HG03064 (cell line): ENCODE results near the gene CROCC2.

Experiments
- ATAC-seq: cut with Tn5 transposase; IDR thresholded peaks from one replicate; pipeline ENCODE4 v1.9.1; 2021; ENCODE audit warnings: low read depth; ENCODE audit not compliant: unreplicated experiment

Gene CROCC2

DNA sequence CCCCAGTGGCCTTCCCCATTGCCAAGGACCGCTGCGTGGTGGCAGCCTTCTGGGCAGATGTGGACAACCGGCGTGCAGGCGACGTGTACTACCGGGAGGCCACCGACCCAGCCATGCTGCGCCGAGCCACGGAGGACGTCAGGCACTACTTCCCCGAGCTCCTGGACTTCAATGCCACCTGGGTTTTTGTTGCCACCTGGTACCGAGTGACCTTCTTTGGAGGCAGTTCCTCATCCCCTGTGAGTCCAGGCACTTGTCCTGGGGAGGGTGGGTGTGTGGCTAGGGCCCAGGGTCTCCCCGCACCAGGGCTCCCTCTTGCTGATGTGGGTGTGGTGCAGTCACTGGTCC, 124.2 kb downstream of the CROCC2 start:
- no peak for ATAC-seq

GRCh38 chr2:241030883-241031282, 124.7 kb downstream of the CROCC2 start:
- ATAC-seq, result no peak

DNA sequence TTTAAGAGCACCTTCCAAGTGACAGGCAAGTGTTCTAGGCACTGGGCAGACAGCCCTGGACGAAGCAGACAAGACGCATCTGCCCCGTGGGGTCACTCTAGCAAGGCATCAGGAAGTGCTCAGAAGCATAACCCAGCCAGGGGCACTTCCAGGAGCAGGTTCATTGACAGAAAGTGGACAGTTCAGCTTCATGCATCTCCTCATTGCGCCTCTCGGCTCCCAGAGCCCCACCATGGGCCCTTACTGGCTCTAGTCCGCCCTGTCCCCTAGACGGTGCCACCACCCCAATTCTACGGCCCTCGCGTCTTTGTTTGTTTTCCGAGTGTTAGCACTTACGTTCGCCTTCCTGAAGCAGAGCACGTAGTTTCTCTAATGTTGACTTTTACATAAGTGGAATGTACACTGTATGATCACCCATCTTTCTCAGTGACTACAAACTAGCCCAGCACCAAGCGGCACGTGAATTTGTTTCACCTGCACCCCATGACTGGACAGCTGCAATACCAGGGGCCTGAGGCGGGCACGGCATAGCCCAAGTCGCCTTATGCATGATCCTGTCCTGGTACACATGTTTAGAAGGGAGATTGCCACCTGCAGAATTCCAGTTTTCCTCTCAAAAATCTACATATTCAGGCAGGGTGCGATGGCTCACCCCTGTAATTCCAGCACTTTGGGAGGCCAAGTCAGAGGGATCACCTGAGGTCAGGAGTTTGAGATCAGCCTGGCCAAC, 125.5 kb downstream of the CROCC2 start:
- no peak for ATAC-seq

DNA sequence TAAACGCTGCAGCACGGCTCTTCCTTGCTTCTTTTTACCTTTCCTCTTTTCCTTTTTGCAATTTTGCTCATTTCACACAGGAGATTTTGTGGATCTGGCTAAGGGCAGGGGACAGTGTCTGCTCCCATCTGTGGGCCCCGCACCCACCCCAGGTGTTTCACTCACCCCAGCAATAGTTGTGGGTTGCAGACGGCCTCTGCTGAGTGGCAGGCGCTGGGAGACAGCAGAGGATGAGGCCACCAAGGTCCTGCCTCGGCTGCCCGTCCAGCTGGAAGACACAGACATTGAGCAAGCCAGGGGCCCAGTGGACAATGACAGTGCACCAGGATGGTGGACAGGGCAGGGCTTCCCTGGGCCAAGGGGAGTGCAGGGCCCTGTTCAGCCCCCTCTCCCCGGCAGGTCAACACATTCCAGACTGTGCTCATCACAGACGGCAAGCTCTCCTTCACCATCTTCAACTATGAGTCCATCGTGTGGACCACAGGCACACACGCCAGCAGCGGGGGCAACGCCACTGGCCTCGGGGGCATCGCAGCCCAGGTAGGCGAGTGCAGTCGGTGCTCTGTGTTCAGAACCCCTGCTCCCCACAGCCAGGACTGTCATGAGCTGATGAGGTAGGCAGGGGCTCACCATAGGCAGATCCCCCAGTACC, 127.3 kb downstream of the CROCC2 start:
- no peak for ATAC-seq

GRCh38 chr2:241033994-241034393, 127.9 kb downstream of the CROCC2 start:
- no peak for ATAC-seq

DNA sequence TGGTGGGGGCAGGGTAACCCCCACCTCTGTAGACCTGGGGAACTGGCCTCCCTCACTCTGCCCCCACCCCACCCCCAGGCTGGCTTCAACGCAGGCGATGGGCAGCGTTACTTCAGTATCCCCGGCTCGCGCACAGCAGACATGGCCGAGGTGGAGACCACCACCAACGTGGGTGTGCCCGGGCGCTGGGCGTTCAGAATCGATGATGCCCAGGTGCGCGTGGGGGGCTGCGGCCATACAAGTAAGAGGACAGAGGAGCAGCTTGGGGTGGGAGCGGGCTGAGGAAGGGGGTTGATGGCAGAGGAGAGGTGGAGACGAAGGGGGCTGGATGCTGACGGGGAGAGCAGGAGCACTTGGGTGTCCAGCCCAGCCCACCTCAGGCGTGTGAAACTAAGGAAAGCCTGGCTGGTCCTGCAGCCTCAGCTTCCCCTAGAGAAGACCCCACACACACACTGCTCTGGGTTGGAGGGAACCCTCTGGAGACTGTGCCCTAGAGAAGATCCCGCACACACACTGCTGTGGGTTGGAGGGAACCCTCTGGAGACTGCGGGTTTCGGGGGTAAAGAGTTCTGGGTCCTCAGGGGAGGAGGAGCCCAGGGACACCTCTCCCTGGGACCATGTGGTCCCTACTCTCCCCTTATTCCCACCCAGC, 128.5 kb downstream of the CROCC2 start:
- no peak for ATAC-seq

GRCh38 chr2:241035142-241035817, 129.1 kb downstream of the CROCC2 start:
- no peak for ATAC-seq

GRCh38 chr2:241035818-241036396, 129.8 kb downstream of the CROCC2 start:
- no peak for ATAC-seq

GRCh38 chr2:241036397-241036963, 130.3 kb downstream of the CROCC2 start:
- ATAC-seq, result no peak

- no peak for ATAC-seq
These were observed 130.9 kb downstream of the CROCC2 start for GRCh38 chr2:241036964-241037421.

DNA sequence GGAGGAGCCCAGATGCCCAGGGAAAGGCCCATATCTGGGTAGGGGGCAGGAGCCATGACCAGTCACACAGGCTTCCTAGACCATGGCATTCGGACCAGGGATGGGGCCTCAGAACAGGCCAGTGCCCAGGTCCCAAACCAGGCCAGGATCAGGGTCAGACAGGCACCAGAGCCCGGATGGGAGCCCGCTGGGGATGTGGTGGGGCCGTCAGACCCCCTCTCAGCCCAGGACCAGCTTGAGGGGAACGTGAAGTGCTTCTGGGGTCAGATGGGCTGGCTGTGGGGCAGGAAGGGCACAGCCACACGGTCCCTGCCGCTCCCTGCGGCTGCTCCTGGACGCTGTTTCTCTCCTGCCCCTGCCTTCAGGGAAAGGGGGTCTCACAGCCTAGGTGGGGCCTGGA, 131.4 kb downstream of the CROCC2 start:
- no peak for ATAC-seq

DNA sequence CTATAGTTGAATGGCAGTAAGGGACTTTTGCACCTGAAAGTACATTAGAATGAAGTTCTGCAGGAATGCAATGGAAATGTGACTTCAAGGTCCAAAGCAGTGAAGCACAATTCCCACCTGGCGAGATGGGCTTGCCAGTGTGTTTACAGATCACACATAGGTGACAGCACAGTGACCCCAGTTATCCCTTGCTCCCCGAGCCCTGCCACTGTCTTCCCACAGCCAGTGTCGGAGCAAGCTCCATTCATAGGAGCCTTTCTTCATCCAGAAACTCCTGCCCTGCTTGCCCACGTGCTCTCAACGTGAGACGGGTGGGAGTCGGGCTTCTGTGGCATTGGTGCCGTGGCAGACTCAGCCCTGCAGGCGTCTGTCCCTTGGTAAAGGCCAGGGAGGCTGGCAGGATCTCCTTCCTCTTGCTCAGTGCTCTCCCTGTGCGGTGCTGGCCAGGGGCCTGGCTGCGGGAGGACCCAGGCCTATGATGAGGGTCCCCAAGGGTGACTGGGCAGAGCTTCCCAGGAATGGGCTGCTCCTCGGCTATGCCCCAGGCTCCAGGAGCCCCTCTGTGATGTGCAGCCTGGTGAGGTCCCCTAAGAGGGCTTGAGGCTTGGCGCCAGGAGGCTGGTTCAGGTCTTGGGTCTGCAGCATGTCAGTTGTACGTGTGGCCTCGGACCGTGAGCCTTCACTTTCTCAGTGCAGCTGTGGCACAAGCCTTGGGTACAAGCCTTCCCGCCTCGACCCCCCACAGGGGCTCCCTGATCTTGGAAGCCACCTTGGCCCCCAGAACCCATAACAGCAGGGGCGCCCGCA, 132.4 kb downstream of the CROCC2 start:
- ATAC-seq, result no peak

DNA sequence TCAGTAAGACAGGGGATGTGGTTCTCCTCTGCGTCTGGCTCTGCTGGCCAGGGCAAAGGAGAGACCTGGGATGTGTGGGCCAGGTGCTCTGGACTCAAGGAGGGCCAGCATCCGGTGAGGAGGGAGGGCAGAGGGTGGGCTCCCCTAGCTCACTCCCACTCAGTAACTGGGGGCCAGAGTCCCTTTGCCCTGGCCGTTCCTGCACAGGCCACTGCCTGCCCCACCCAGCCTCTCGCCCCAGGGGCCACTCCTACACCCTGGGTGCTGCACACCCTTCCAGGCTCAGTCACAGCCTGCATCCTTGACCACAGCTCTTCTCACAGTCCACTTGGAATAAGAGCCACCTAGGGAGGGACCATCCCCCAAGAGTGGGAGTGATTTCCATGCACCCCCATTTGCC, 133.3 kb downstream of the CROCC2 start:
- no peak for ATAC-seq

GRCh38 chr2:241040081-241040803, 134.1 kb downstream of the CROCC2 start:
- ATAC-seq, result no peak

DNA sequence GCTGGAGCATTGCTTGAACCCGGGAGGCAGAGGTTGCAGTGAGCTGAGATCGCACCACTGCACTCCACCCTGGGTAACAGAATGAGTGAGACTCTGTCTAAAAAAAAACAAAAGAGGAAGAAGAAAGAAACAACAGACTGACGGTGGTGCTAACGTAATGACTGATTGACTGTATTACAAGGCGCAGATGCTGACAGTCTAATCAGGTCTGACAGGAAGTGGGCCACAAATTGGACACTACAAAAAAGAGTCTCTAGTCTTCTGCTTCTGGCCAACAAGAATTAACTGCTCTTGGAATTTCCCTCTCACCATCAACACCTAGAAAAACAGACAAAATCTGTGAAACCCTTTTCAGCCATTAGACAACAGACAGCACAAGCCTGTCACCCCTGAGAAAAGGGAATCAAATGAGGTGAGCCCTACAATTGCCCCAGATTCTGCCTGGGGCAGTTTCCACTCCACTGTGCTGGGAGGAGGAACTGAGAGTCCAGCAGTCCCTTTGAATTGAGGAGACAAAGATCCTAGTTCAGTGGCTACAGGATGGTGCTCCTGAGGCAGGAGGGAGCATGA, 135.5 kb downstream of the CROCC2 start:
- peak; percentile 53 for ATAC-seq
